ENCODE results near the gene DNM3. TPM values are rescaled to one million over a fixed set of nuclear protein-coding genes. Genes with fewer than 3 reads are reported as not detected.

The DNM3 gene
- polyA plus RNA-seq, 4 donors = 0.67 to 1.2 (median 0.99) TPM; not detected in 1

GRCh38 chr1:172145656-172146055 lies 304.4 kb downstream of the DNM3 start:
- WGBS, 3 donors = 62 to 90% (median 81%) methylated on average over 6 of the region's 6 CpGs
- no peak for FAIRE-seq
- H3K9me3 ChIP-seq (ENCODE audit: control insufficient read depth in 2 of 2, insufficient read depth in 1 of 2, low read depth in 1 of 2, low read length in 1 of 2) = no peaks in the 10 kb centered on the region
- H3K4me3 ChIP-seq (ENCODE audit: low read depth in 1 of 3, low read length in 3 of 3) = no peak overlapping the region
- H3K27ac ChIP-seq (ENCODE audit: low read depth in 1 of 3, low read length in 2 of 3) = peak overlapping the region in 2 of 3 donors; percentile 85 to 90
- H3K4me1 ChIP-seq (ENCODE audit: control insufficient read depth in 3 of 3, insufficient read depth in 2 of 3, low read depth in 1 of 3, low read length in 2 of 3) = no peaks in the 10 kb centered on the region
- no peaks in the 10 kb centered on the region for H3K27me3 ChIP-seq (ENCODE audit: control insufficient read depth in 3 of 3, insufficient read depth in 3 of 3, low read length in 3 of 3)
- H3K36me3 ChIP-seq (ENCODE audit: control insufficient read depth in 3 of 3, insufficient read depth in 2 of 3, low read depth in 1 of 3, low read length in 3 of 3) = no peaks in the 10 kb centered on the region
- no peak for DNase-seq

GRCh38 chr1:172146141-172146850 lies 305.0 kb downstream of the DNM3 start:
- H3K4me3 ChIP-seq (ENCODE audit: low read depth in 1 of 3, low read length in 3 of 3) = no peak overlapping the region
- H3K4me1 ChIP-seq (ENCODE audit: control insufficient read depth in 3 of 3, insufficient read depth in 2 of 3, low read depth in 1 of 3, low read length in 2 of 3) = no peaks in the 10 kb centered on the region
- H3K27me3 ChIP-seq (ENCODE audit: control insufficient read depth in 3 of 3, insufficient read depth in 3 of 3, low read length in 3 of 3) = no peaks in the 10 kb centered on the region
- DNase-seq = peak; percentile 13 to 32
- peak overlapping the region in 1 of 3 donors; percentile 90 for H3K27ac ChIP-seq (ENCODE audit: low read depth in 1 of 3, low read length in 2 of 3)
- no peaks in the 10 kb centered on the region for H3K36me3 ChIP-seq (ENCODE audit: control insufficient read depth in 3 of 3, insufficient read depth in 2 of 3, low read depth in 1 of 3, low read length in 3 of 3)
- H3K9me3 ChIP-seq (ENCODE audit: control insufficient read depth in 2 of 2, insufficient read depth in 1 of 2, low read depth in 1 of 2, low read length in 1 of 2) = no peaks in the 10 kb centered on the region
- WGBS, 3 donors = 93 to 100% (median 97%) methylated on average over 1 of the region's 1 CpG
- no peak for FAIRE-seq

- no peak overlapping the region for H3K27ac ChIP-seq (ENCODE audit: low read depth in 1 of 3, low read length in 2 of 3)
- no peak for FAIRE-seq
- 62 to 68% (median 67%) methylated on average over 1 of the region's 1 CpG for WGBS, 3 donors
Observed at GRCh38 chr1:172147541-172147940, 306.2 kb downstream of the DNM3 start.

GRCh38 chr1:172148213-172148612 lies 306.9 kb downstream of the DNM3 start:
- Histone ChIP-seq H3K4me1 (ENCODE audit: control insufficient read depth in 3 of 3, insufficient read depth in 2 of 3, low read depth in 1 of 3, low read length in 2 of 3) (no peaks in the 10 kb centered on the region), H3K9me3 (ENCODE audit: control insufficient read depth in 2 of 2, insufficient read depth in 1 of 2, low read depth in 1 of 2, low read length in 1 of 2) (no peaks in the 10 kb centered on the region), H3K36me3 (ENCODE audit: control insufficient read depth in 3 of 3, insufficient read depth in 2 of 3, low read depth in 1 of 3, low read length in 3 of 3) (no peaks in the 10 kb centered on the region), H3K27me3 (ENCODE audit: control insufficient read depth in 3 of 3, insufficient read depth in 3 of 3, low read length in 3 of 3) (no peaks in the 10 kb centered on the region), H3K27ac (ENCODE audit: low read depth in 1 of 3, low read length in 2 of 3) (peak overlapping the region in 1 of 3 donors; percentile 46), H3K4me3 (ENCODE audit: low read depth in 1 of 3, low read length in 3 of 3) (no peak overlapping the region)
- WGBS, 3 donors = 76 to 93% (median 85%) methylated on average over 2 of the region's 2 CpGs
- DNase-seq = no peak
- no peak for FAIRE-seq

More at GRCh38 chr1:172147541-172147940, 306.2 kb downstream of the DNM3 start:
- Histone ChIP-seq H3K4me3 (ENCODE audit: low read depth in 1 of 3, low read length in 3 of 3) (no peak overlapping the region), H3K4me1 (ENCODE audit: control insufficient read depth in 3 of 3, insufficient read depth in 2 of 3, low read depth in 1 of 3, low read length in 2 of 3) (no peaks in the 10 kb centered on the region), H3K36me3 (ENCODE audit: control insufficient read depth in 3 of 3, insufficient read depth in 2 of 3, low read depth in 1 of 3, low read length in 3 of 3) (no peaks in the 10 kb centered on the region), H3K27me3 (ENCODE audit: control insufficient read depth in 3 of 3, insufficient read depth in 3 of 3, low read length in 3 of 3) (no peaks in the 10 kb centered on the region), H3K9me3 (ENCODE audit: control insufficient read depth in 2 of 2, insufficient read depth in 1 of 2, low read depth in 1 of 2, low read length in 1 of 2) (no peaks in the 10 kb centered on the region)
- no peak for DNase-seq

GRCh38 chr1:172148707-172149106 lies 307.4 kb downstream of the DNM3 start:
- DNase-seq (no peak), FAIRE-seq (no peak)
- Histone ChIP-seq H3K27ac (ENCODE audit: low read depth in 1 of 3, low read length in 2 of 3) (peak overlapping the region in 1 of 3 donors; percentile 46), H3K9me3 (ENCODE audit: control insufficient read depth in 2 of 2, insufficient read depth in 1 of 2, low read depth in 1 of 2, low read length in 1 of 2) (no peaks in the 10 kb centered on the region), H3K4me3 (ENCODE audit: low read depth in 1 of 3, low read length in 3 of 3) (no peak overlapping the region), H3K27me3 (ENCODE audit: control insufficient read depth in 3 of 3, insufficient read depth in 3 of 3, low read length in 3 of 3) (no peaks in the 10 kb centered on the region), H3K36me3 (ENCODE audit: control insufficient read depth in 3 of 3, insufficient read depth in 2 of 3, low read depth in 1 of 3, low read length in 3 of 3) (no peaks in the 10 kb centered on the region), H3K4me1 (ENCODE audit: control insufficient read depth in 3 of 3, insufficient read depth in 2 of 3, low read depth in 1 of 3, low read length in 2 of 3) (no peaks in the 10 kb centered on the region)

GRCh38 chr1:172149346-172149745 lies 308.0 kb downstream of the DNM3 start:
- Histone ChIP-seq H3K9me3 (ENCODE audit: control insufficient read depth in 2 of 2, insufficient read depth in 1 of 2, low read depth in 1 of 2, low read length in 1 of 2) (no peaks in the 10 kb centered on the region), H3K27ac (ENCODE audit: low read depth in 1 of 3, low read length in 2 of 3) (peak overlapping the region in 1 of 3 donors; percentile 46), H3K27me3 (ENCODE audit: control insufficient read depth in 3 of 3, insufficient read depth in 3 of 3, low read length in 3 of 3) (no peaks in the 10 kb centered on the region), H3K4me1 (ENCODE audit: control insufficient read depth in 3 of 3, insufficient read depth in 2 of 3, low read depth in 1 of 3, low read length in 2 of 3) (no peaks in the 10 kb centered on the region), H3K4me3 (ENCODE audit: low read depth in 1 of 3, low read length in 3 of 3) (no peak overlapping the region), H3K36me3 (ENCODE audit: control insufficient read depth in 3 of 3, insufficient read depth in 2 of 3, low read depth in 1 of 3, low read length in 3 of 3) (no peaks in the 10 kb centered on the region)
- 55 to 78% (median 59%) methylated on average over 2 of the region's 2 CpGs for WGBS, 3 donors
- FAIRE-seq (no peak), DNase-seq (no peak)

GRCh38 chr1:172154551-172154950 lies 313.3 kb downstream of the DNM3 start:
- 39 to 77% (median 62%) methylated on average over 2 of the region's 2 CpGs for WGBS, 3 donors
- no peak overlapping the region for H3K27ac ChIP-seq (ENCODE audit: low read depth in 1 of 3, low read length in 2 of 3)
- DNase-seq (no peak), FAIRE-seq (no peak)
- H3K4me1 ChIP-seq (ENCODE audit: control insufficient read depth in 3 of 3, insufficient read depth in 2 of 3, low read depth in 1 of 3, low read length in 2 of 3) = no peaks in the 10 kb centered on the region
- H3K36me3 ChIP-seq (ENCODE audit: control insufficient read depth in 3 of 3, insufficient read depth in 2 of 3, low read depth in 1 of 3, low read length in 3 of 3) = no peaks in the 10 kb centered on the region
- H3K4me3 ChIP-seq (ENCODE audit: low read depth in 1 of 3, low read length in 3 of 3) = no peak overlapping the region
- H3K9me3 ChIP-seq (ENCODE audit: control insufficient read depth in 2 of 2, insufficient read depth in 1 of 2, low read depth in 1 of 2, low read length in 1 of 2) = peaks cover 0 to 2% of the 10 kb centered on the region in 2 donors
- no peaks in the 10 kb centered on the region for H3K27me3 ChIP-seq (ENCODE audit: control insufficient read depth in 3 of 3, insufficient read depth in 3 of 3, low read length in 3 of 3)

- FAIRE-seq (no peak), DNase-seq (no peak)
- H3K27ac ChIP-seq (ENCODE audit: low read depth in 1 of 3, low read length in 2 of 3) = no peak overlapping the region
- H3K36me3 ChIP-seq (ENCODE audit: control insufficient read depth in 3 of 3, insufficient read depth in 2 of 3, low read depth in 1 of 3, low read length in 3 of 3) = no peaks in the 10 kb centered on the region
- H3K27me3 ChIP-seq (ENCODE audit: control insufficient read depth in 3 of 3, insufficient read depth in 3 of 3, low read length in 3 of 3) = no peaks in the 10 kb centered on the region
- H3K4me1 ChIP-seq (ENCODE audit: control insufficient read depth in 3 of 3, insufficient read depth in 2 of 3, low read depth in 1 of 3, low read length in 2 of 3) = no peaks in the 10 kb centered on the region
- H3K4me3 ChIP-seq (ENCODE audit: low read depth in 1 of 3, low read length in 3 of 3) = no peak overlapping the region
- H3K9me3 ChIP-seq (ENCODE audit: control insufficient read depth in 2 of 2, insufficient read depth in 1 of 2, low read depth in 1 of 2, low read length in 1 of 2) = peaks cover 0 to 2% of the 10 kb centered on the region in 2 donors
- WGBS, 3 donors = 79 to 94% (median 93%) methylated on average over 2 of the region's 2 CpGs
Observed at GRCh38 chr1:172155766-172156165, 314.5 kb downstream of the DNM3 start.

GRCh38 chr1:172162236-172162635 lies 320.9 kb downstream of the DNM3 start:
- H3K36me3 ChIP-seq (ENCODE audit: control insufficient read depth in 3 of 3, insufficient read depth in 2 of 3, low read depth in 1 of 3, low read length in 3 of 3) = no peaks in the 10 kb centered on the region
- no peak overlapping the region for H3K27ac ChIP-seq (ENCODE audit: low read depth in 1 of 3, low read length in 2 of 3)
- peak in 1 of 2 donors; percentile 9 for DNase-seq
- no peaks in the 10 kb centered on the region for H3K9me3 ChIP-seq (ENCODE audit: control insufficient read depth in 2 of 2, insufficient read depth in 1 of 2, low read depth in 1 of 2, low read length in 1 of 2)
- H3K4me3 ChIP-seq (ENCODE audit: low read depth in 1 of 3, low read length in 3 of 3) = no peak overlapping the region
- H3K27me3 ChIP-seq (ENCODE audit: control insufficient read depth in 3 of 3, insufficient read depth in 3 of 3, low read length in 3 of 3) = no peaks in the 10 kb centered on the region
- peaks cover 0 to 2% (median 0%) of the 10 kb centered on the region in 3 donors for H3K4me1 ChIP-seq (ENCODE audit: control insufficient read depth in 3 of 3, insufficient read depth in 2 of 3, low read depth in 1 of 3, low read length in 2 of 3)
- 61 to 67% (median 65%) methylated on average over 2 of the region's 2 CpGs for WGBS, 3 donors
- FAIRE-seq = no peak
